HepG2 (cell line): Measurements from ENCODE around the gene SERINC1. TPM values are rescaled to one million over a fixed set of nuclear protein-coding genes. Genes with fewer than 3 reads are reported as not detected.

Source experiments
- ATAC-seq: fragments of 200-7000 bp; cut with Tn5 transposase; 3 replicates; pipeline ENCODE4 v1.9.1; 2020; ENCODE audit warnings: mild to moderate bottlenecking, moderate library complexity
- BruUV-seq: library from RNA; stranded (reverse); fragments of 400-500 nt; replicated peaks from 2 replicates; lab custom pipeline; 2021; lab: Mats Ljungman, UMichigan
- CTCF ChIA-PET: fragments of 300-600 bp; formaldehyde crosslinking; extraction: SDS; loops from one replicate; lab custom pipeline; 2021; ENCODE audit warnings: low total read pairs, inconsistent platforms, low intra/inter-chr PET ratio; lab: Yijun Ruan, JAX
- POLR2A ChIA-PET: fragments of 350-600 bp; sonication (Branson Sonifier 250); formaldehyde crosslinking; loops from one replicate; lab custom pipeline; 2020; ENCODE audit warnings: antibody characterized with exemption, inconsistent platforms; lab: Yijun Ruan, JAX
- DNase-seq: peaks from one replicate; pipeline ENCODE4 v3.0.0-alpha.2; 2015; ENCODE audit warnings: low spot score
- FAIRE-seq: peaks from 3 replicates; lab custom pipeline; 2011; peaks lifted over from hg19 to GRCh38; lab: Jason Lieb, UNC
- H2AFZ ChIP-seq: one replicate; pipeline ENCODE4 v1.6.1; 2011; ENCODE audit warnings: low read length, inconsistent platforms
- H3K27ac ChIP-seq: fragments of 300-600 bp; 3 replicates; pipeline ENCODE4 v1.8.0; 2011; ENCODE audit warnings: mixed run types, mild to moderate bottlenecking, mixed read lengths, low read length, inconsistent platforms; ENCODE audit not compliant: insufficient read depth; ENCODE audit errors: extremely low read length
- H3K27me3 ChIP-seq, 2 experiments: fragments of 200-600 bp in 1 of 2; 2 replicates in 1 of 2; 3 replicates in 1 of 2; pipeline versions ENCODE4 v1.6.0 to v1.8.0; 2011; ENCODE audit warnings: low read length in 2 of 2, mild to moderate bottlenecking in 2 of 2, moderate library complexity in 2 of 2, inconsistent platforms in 1 of 2; ENCODE audit not compliant: insufficient read depth in 2 of 2, control insufficient read depth in 1 of 2
- H3K36me3 ChIP-seq, 2 experiments: fragments of 200-600 bp in 1 of 2; replicated peaks in 1 of 2; 2 replicates in 1 of 2; 3 replicates in 1 of 2; pipeline versions ENCODE4 v1.5.1 to v1.8.0; 2011; ENCODE audit warnings: low read length in 2 of 2, inconsistent platforms in 1 of 2; ENCODE audit not compliant: insufficient read depth in 2 of 2, control insufficient read depth in 1 of 2
- H3K4me1 ChIP-seq: 2 replicates; pipeline ENCODE4 v1.5.1; 2012; ENCODE audit warnings: low read length, inconsistent platforms; ENCODE audit not compliant: insufficient read depth
- H3K4me2 ChIP-seq: 2 replicates; pipeline ENCODE4 v1.6.0; 2011; ENCODE audit warnings: low read depth, low read length, inconsistent platforms
- H3K4me3 ChIP-seq, 3 experiments: fragments of 200-600 bp in 1 of 3; sonication (generic), shearing (Covaris generic) in 1 of 3; replicated peaks in 1 of 3; 2 replicates each; pipeline ENCODE4 v1.5.1; 2011 to 2016; ENCODE audit warnings: low read length in 3 of 3, inconsistent platforms in 2 of 3, low read depth in 2 of 3, mild to moderate bottlenecking in 2 of 3, control low read depth in 1 of 3, mixed read lengths in 1 of 3; ENCODE audit not compliant: insufficient read depth in 1 of 3
- H3K79me2 ChIP-seq: one replicate; pipeline ENCODE4 v1.6.1; 2011; ENCODE audit warnings: low read length, inconsistent platforms; ENCODE audit not compliant: insufficient read depth
- H3K9ac ChIP-seq: 2 replicates; pipeline ENCODE4 v1.6.0; 2011; ENCODE audit warnings: mild to moderate bottlenecking, low read depth, low read length, inconsistent platforms; ENCODE audit not compliant: insufficient read depth
- H3K9me3 ChIP-seq: 2 replicates; pipeline ENCODE4 v1.5.1; 2012; ENCODE audit warnings: mild to moderate bottlenecking, low read length
- H4K20me1 ChIP-seq: 2 replicates; pipeline ENCODE4 v1.6.0; 2011; ENCODE audit warnings: inconsistent platforms, mild to moderate bottlenecking, low read length, moderate library complexity; ENCODE audit not compliant: insufficient read depth
- ATF7 ChIP-seq, 2 experiments: fragments of 450-650 bp in 1 of 2; sonication (generic) in 1 of 2; formaldehyde crosslinking in 1 of 2; IDR thresholded peaks; 2 replicates each; pipeline versions ENCODE4 v1.4.0 to v1.6.1; 2016 to 2020; ENCODE audit warnings: antibody characterized with exemption in 1 of 2, mild to moderate bottlenecking in 1 of 2, missing genetic modification reagents in 1 of 2
- EZH2 ChIP-seq: conservative IDR thresholded peaks from 2 replicates; pipeline ENCODE4 v1.6.1; 2012; ENCODE audit warnings: mild to moderate bottlenecking, low read depth, low read length, moderate library complexity
- HDAC6 ChIP-seq: fragments of 200-600 bp; sonication (generic); IDR thresholded peaks from 2 replicates; pipeline ENCODE4 v1.7.0; 2017; ENCODE audit warnings: mild to moderate bottlenecking, antibody characterized with exemption, low read length, low read depth
- NCOA5 ChIP-seq: sonication (generic); formaldehyde crosslinking; IDR thresholded peaks from 2 replicates; pipeline ENCODE4 v1.4.0; 2020; ENCODE audit warnings: missing genetic modification reagents
- NR2F1 ChIP-seq, 2 experiments: fragments of 450-650 bp in 1 of 2; formaldehyde crosslinking in 1 of 2; IDR thresholded peaks; 2 replicates each; pipeline versions ENCODE4 v1.5.0 to v1.6.1; 2016 to 2020; ENCODE audit warnings: mild to moderate bottlenecking in 1 of 2, missing compliant biosample characterization in 1 of 2, missing genetic modification reagents in 1 of 2, moderate library complexity in 1 of 2
- POLR2A ChIP-seq, 2 experiments: IDR thresholded peaks; 2 replicates each; pipeline ENCODE4 v1.6.1; 2011; ENCODE audit warnings: low read depth in 2 of 2, low read length in 2 of 2, mild to moderate bottlenecking in 1 of 2, moderate library complexity in 1 of 2; ENCODE audit not compliant: insufficient read depth in 1 of 2
- SIN3B ChIP-seq: fragments of 150-350 bp; IDR thresholded peaks from 2 replicates; pipeline ENCODE4 v1.6.1; 2014; ENCODE audit warnings: low read length
- TBP ChIP-seq: sonication (generic); formaldehyde crosslinking; IDR thresholded peaks from 2 replicates; pipeline ENCODE4 v1.5.0; 2020; ENCODE audit warnings: missing genetic modification reagents
- TCF12 ChIP-seq, 2 experiments: fragments of 450-650 bp in 1 of 2; sonication (generic) in 1 of 2; formaldehyde crosslinking in 1 of 2; IDR thresholded peaks; 2 replicates each; pipeline versions ENCODE4 v1.6.1 to v1.8.0; 2017 to 2022; ENCODE audit warnings: antibody characterized with exemption in 1 of 2, mild to moderate bottlenecking in 1 of 2, missing genetic modification reagents in 1 of 2, moderate library complexity in 1 of 2
- ZBTB43 ChIP-seq: sonication (generic); formaldehyde crosslinking; conservative IDR thresholded peaks from 2 replicates; pipeline ENCODE4 v1.4.0; 2020; ENCODE audit warnings: missing genetic modification reagents
- ZNF350 ChIP-seq: sonication (generic); formaldehyde crosslinking; IDR thresholded peaks from 2 replicates; pipeline ENCODE4 v1.4.0; 2020; ENCODE audit warnings: mild to moderate bottlenecking, low read depth, missing genetic modification reagents, borderline replicate concordance
- ZNF501 ChIP-seq: sonication (generic); formaldehyde crosslinking; IDR thresholded peaks from 2 replicates; pipeline ENCODE4 v1.5.1; 2020; ENCODE audit warnings: mild to moderate bottlenecking, moderate library complexity, missing genetic modification reagents
- ZNF503 ChIP-seq: sonication (generic); formaldehyde crosslinking; IDR thresholded peaks from 2 replicates; pipeline ENCODE4 v1.4.0; 2020; ENCODE audit warnings: missing genetic modification reagents
- ZNF557 ChIP-seq: sonication (generic); formaldehyde crosslinking; IDR thresholded peaks from 2 replicates; pipeline ENCODE4 v1.4.0; 2020; ENCODE audit warnings: missing genetic modification reagents
- WGBS: methylation state at CpG from one replicate; pipeline ENCODE4 v1.1.6; 2017; ENCODE audit warnings: low lambda C conversion rate; 5-methylcytosine and 5-hydroxymethylcytosine counted together
- in situ Hi-C: cut with HindIII; loops from 2 replicates; pipeline ENCODE4 v1.10.0; 2017; ENCODE audit warnings: low pct_unique_long_range_greater_than_20kb; ENCODE audit not compliant: extremely low pct_ligation_motif_present
- intact Hi-C: fragments of 100-400 bp; cut with micrococcal nuclease; formaldehyde crosslinking; loops from one replicate; pipeline ENCODE4 v1.10.0; 2022; ENCODE audit not compliant: unreplicated experiment
- polyA plus RNA-seq, 8 experiments: library from polyadenylated mRNA; depleted of rRNA in 3 of 8; stranded (reverse) in 7 of 8; unstranded in 1 of 8; fragments of >200 nt; fragmentation: Illumina TruSeq in 4 of 8; extraction: Trizol in 4 of 8; gene quantifications; 2 replicates each; pipeline versions ENCODE4 v1.2.1 to v1.2.3, GENCODE V29; 2011 to 2016; ENCODE audit warnings: low read depth in 4 of 8, missing spikeins in 1 of 8, mixed read lengths in 1 of 8; ENCODE audit not compliant: insufficient read depth in 1 of 8
- total RNA-seq, 5 experiments: library from RNA; depleted of rRNA; stranded (reverse); fragments of >200 nt; fragmentation: Illumina TruSeq; extraction: Trizol; gene quantifications; 2 replicates each; pipeline ENCODE4 v1.2.3, GENCODE V29; 2016; ENCODE audit warnings: low read depth in 1 of 5
- TF ChIP-seq, protein P1 (sequence below): sonication (generic); formaldehyde crosslinking; conservative IDR thresholded peaks from 2 replicates; pipeline ENCODE4 v1.5.0; 2020; ENCODE audit warnings: missing genetic modification reagents

The SERINC1 gene
- total and polyA plus RNA-seq, 2 of the 13 experiments (the other 11 are each of a cell fraction or from before 2014, with no cell fraction given): 93.5 to 112 TPM

DNA sequence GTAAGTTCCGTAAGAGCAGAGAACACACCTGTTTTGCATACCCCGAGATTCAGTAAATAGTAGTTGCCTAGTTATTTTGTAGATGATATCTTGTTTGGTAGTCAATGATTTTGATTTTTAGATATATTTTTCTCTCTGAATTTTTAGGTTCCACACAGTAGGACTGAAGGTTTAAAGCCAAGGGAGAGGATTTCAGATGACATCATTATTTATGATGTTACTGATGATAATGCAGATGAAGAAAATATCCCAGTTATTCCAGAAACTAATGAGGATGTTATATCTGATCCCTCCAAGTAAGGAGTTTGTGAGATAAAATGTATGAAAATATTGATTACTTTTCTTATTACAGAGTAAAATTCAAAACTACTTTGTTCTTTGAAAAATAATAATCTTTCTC, 49.6 kb downstream of the SERINC1 start:
- no peaks in the 10 kb centered on the region for H3K9me3 ChIP-seq
- no peak overlapping the region for H2AFZ ChIP-seq
- in situ Hi-C loops: no loop called here
- POLR2A ChIA-PET: no interaction called here
- CTCF ChIA-PET: no interaction called here
- WGBS: 99% methylated on average over 2 of the region's 2 CpGs
- no peak overlapping the region for H3K9ac ChIP-seq
- FAIRE-seq: no peak
- intact Hi-C loops: no loop called here
- H4K20me1 ChIP-seq: no peaks in the 10 kb centered on the region
- H3K27me3 ChIP-seq: no peaks in the 10 kb centered on the region
- no peak for ATAC-seq
- H3K36me3 ChIP-seq: peaks cover 6 to 72% of the 10 kb centered on the region in 2 experiments
- no peak for TF ChIP-seq ZNF557
- TF ChIP-seq ATF7 (IDR thresholded peaks at IDR 0.05): peak; percentile 90
- TF ChIP-seq ATF7 (CRISPR knock-in tag; IDR thresholded peaks at IDR 0.05): no peak
- TF ChIP-seq ZNF503 (CRISPR knock-in tag): no peak
- no peak for TF ChIP-seq ZNF350 (CRISPR knock-in tag)
- H3K79me2 ChIP-seq: no peaks in the 10 kb centered on the region
- H3K27ac ChIP-seq: no peak overlapping the region
- no peak for DNase-seq
- no peak overlapping the region for H3K4me2 ChIP-seq
- H3K4me1 ChIP-seq: no peaks in the 10 kb centered on the region
- BruUV-seq: no TSS peak
- H3K4me3 ChIP-seq: no peak overlapping the region

DNA sequence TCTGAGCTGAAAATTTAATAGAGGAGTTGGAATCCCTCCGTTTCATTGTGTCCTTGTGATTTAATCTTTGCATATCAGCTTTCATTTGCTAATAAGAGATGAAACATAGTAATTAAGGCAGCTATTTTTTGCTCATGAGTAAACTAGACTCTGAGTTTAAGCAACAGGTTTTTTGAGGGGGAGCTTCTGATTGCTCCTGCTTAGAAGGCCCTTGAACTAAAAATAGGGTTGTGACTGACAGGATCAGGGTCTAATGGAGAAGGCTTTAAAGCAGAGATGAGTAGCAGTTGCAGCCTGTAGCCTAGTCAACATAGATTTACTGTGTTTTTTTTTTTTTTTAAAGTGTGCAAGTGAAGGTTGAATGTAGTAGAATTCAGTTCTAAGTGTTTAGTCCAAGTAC, 54.8 kb downstream of the SERINC1 start:
- DNase-seq (no peak), ATAC-seq (no peak), FAIRE-seq (no peak)
- Histone ChIP-seq H3K27ac (no peak overlapping the region), H3K4me1 (no peaks in the 10 kb centered on the region), H3K27me3 (no peaks in the 10 kb centered on the region), H3K9me3 (no peaks in the 10 kb centered on the region), H2AFZ (no peak overlapping the region), H3K4me2 (no peak overlapping the region), H3K4me3 (no peak overlapping the region), H3K36me3 (peaks cover 5 to 65% of the 10 kb centered on the region in 2 experiments; a peak in 4 of 5 replicates), H3K9ac (no peak overlapping the region), H4K20me1 (no peaks in the 10 kb centered on the region), H3K79me2 (peaks cover 3% of the 10 kb centered on the region)
- TSS peak; percentile 1 for BruUV-seq
- in situ Hi-C loops (no loop called here), intact Hi-C loops (no loop called here)
- WGBS: 96% methylated on average over 1 of the region's 1 CpG
- POLR2A ChIA-PET: no interaction called here
- CTCF ChIA-PET: no interaction called here
- TF ChIP-seq NCOA5: no peak
- no peak for TF ChIP-seq NR2F1 (CRISPR knock-in tag; IDR thresholded peaks at IDR 0.05)
- TF ChIP-seq ZNF501 (CRISPR knock-in tag): no peak
- TF ChIP-seq, protein P1, sequence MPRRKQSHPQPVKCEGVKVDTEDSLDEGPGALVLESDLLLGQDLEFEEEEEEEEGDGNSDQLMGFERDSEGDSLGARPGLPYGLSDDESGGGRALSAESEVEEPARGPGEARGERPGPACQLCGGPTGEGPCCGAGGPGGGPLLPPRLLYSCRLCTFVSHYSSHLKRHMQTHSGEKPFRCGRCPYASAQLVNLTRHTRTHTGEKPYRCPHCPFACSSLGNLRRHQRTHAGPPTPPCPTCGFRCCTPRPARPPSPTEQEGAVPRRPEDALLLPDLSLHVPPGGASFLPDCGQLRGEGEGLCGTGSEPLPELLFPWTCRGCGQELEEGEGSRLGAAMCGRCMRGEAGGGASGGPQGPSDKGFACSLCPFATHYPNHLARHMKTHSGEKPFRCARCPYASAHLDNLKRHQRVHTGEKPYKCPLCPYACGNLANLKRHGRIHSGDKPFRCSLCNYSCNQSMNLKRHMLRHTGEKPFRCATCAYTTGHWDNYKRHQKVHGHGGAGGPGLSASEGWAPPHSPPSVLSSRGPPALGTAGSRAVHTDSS (CRISPR knock-in tag): no peak
- TF ChIP-seq POLR2A (IDR thresholded peaks at IDR 0.05; ENCODE audit: insufficient read depth in 1 of 2, low read depth in 2 of 2, low read length in 2 of 2): no peak
- no peak for TF ChIP-seq SIN3B
- no peak for TF ChIP-seq ZBTB43 (CRISPR knock-in tag)
- TF ChIP-seq HDAC6: no peak
- TF ChIP-seq TBP (CRISPR knock-in tag): no peak
- TF ChIP-seq TCF12 (IDR thresholded peaks at IDR 0.05): no peak
- TF ChIP-seq TCF12 (CRISPR knock-in tag; IDR thresholded peaks at IDR 0.05): no peak
- no peak for TF ChIP-seq EZH2
